GM18861 (cell line): ENCODE results near the gene SLC8A2.
"Not testable (repeated sequence)": the region's sequence is repeated elsewhere in the genome, so short reads cannot be mapped to it uniquely, and the experiment has no call there.

Source experiments
- ATAC-seq: cut with Tn5 transposase; IDR thresholded peaks from one replicate; pipeline ENCODE4 v1.9.1; 2021; ENCODE audit not compliant: unreplicated experiment

The SLC8A2 gene

GRCh38 chr19:47415953-47416642, 55.6 kb downstream of the SLC8A2 start:
- ATAC-seq, result no peak

- no peak for ATAC-seq
Observed at GRCh38 chr19:47414469-47414868, 57.2 kb downstream of the SLC8A2 start.

- ATAC-seq, result no peak
Observed at GRCh38 chr19:47413941-47414340, 57.8 kb downstream of the SLC8A2 start.

- ATAC-seq, result not testable (repeated sequence)
Observed at GRCh38 chr19:47411696-47412095, 60.0 kb downstream of the SLC8A2 start.

- no peak for ATAC-seq
Observed at GRCh38 chr19:47411101-47411500, 60.6 kb downstream of the SLC8A2 start.

GRCh38 chr19:47408156-47408938, 63.3 kb downstream of the SLC8A2 start:
- ATAC-seq, result no peak

- ATAC-seq, result no peak
Observed at GRCh38 chr19:47407417-47407774, 64.3 kb downstream of the SLC8A2 start.

GRCh38 chr19:47406711-47407416, 64.8 kb downstream of the SLC8A2 start:
- ATAC-seq, result no peak

- ATAC-seq, result no peak
Observed at GRCh38 chr19:47405854-47406417, 65.8 kb downstream of the SLC8A2 start.

GRCh38 chr19:47405197-47405550, 66.5 kb downstream of the SLC8A2 start:
- no peak for ATAC-seq

GRCh38 chr19:47404334-47405196, 67.1 kb downstream of the SLC8A2 start:
- no peak for ATAC-seq

- no peak for ATAC-seq
Observed at GRCh38 chr19:47402504-47402903, 69.2 kb downstream of the SLC8A2 start.

- no peak for ATAC-seq
Observed at GRCh38 chr19:47398707-47399597, 72.7 kb downstream of the SLC8A2 start.

GRCh38 chr19:47391510-47392223, 80.0 kb downstream of the SLC8A2 start:
- ATAC-seq, result no peak

- no peak for ATAC-seq
Observed at GRCh38 chr19:47390533-47391488, 80.9 kb downstream of the SLC8A2 start.

GRCh38 chr19:47389150-47389556, 82.5 kb downstream of the SLC8A2 start:
- no peak for ATAC-seq

- not testable (repeated sequence) for ATAC-seq
Observed at GRCh38 chr19:47388721-47389120, 83.0 kb downstream of the SLC8A2 start.

GRCh38 chr19:47387623-47388022, 84.1 kb downstream of the SLC8A2 start:
- ATAC-seq, result not testable (repeated sequence)
